BJ (cell line): ENCODE measurements around the gene FLCN. TPM values are rescaled to one million over a fixed set of nuclear protein-coding genes. Genes with fewer than 3 reads are reported as not detected.
"Not testable (repeated sequence)": the region's sequence is repeated elsewhere in the genome, so short reads cannot be mapped to it uniquely, and the experiment has no call there.

Source experiments
- CTCF ChIA-PET: fragments of 350-600 bp; formaldehyde crosslinking; extraction: SDS; loops from one replicate; lab custom pipeline; 2021; ENCODE audit warnings: antibody characterized with exemption, inconsistent platforms; lab: Yijun Ruan, JAX
- POLR2A ChIA-PET: fragments of 300-600 bp; sonication (Branson Sonifier 250); formaldehyde crosslinking; extraction: SDS; loops from one replicate; lab custom pipeline; 2021; ENCODE audit warnings: antibody characterized with exemption; lab: Charles Lee
- DNase-seq: peaks from one replicate; pipeline ENCODE4 v3.0.0-alpha.2; 2011; ENCODE audit warnings: low read depth
- H3K27me3 ChIP-seq: 2 replicates; pipeline ENCODE4 v1.6.0; 2011; ENCODE audit warnings: low read length; ENCODE audit not compliant: control insufficient read depth, insufficient read depth
- H3K36me3 ChIP-seq: 2 replicates; pipeline ENCODE4 v1.5.1; 2011; ENCODE audit warnings: low read length; ENCODE audit not compliant: control insufficient read depth, insufficient read depth
- H3K4me3 ChIP-seq: 2 replicates; pipeline ENCODE4 v1.5.1; 2011; ENCODE audit warnings: low read depth, mild to moderate bottlenecking, control low read depth, low read length
- polyA plus RNA-seq: library from polyadenylated mRNA; depleted of rRNA; stranded (reverse); fragments of >200 nt; gene quantifications from 2 replicates; pipeline ENCODE4 v1.2.3, GENCODE V29; 2011
- TF ChIP-seq, protein P1 (sequence below): IDR thresholded peaks from 2 replicates; pipeline ENCODE4 v1.5.1; 2011; ENCODE audit warnings: low read depth, mild to moderate bottlenecking, control low read depth, inconsistent platforms, low read length, moderate library complexity; ENCODE audit not compliant: insufficient read depth

Gene FLCN
- polyA plus RNA-seq, 1 experiment = 15.4 TPM

DNA sequence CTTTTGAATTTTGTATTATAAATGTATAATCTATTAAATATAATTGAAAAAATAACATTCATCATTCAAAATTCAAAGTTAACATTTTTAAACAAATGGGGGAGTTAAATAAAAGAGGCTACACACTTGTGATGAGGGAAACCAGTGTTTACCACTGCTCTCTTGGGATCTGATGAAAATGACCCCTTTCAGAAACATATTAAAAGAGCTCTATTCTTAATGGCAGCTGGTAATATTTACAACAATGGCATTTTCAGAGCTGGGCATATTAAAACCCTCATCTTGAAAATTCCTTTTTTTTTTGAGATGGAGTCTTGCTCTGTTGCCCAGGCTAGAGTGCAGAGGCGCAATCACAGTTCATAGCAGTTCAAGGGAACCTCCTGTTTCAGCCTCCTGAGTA, 19.3 kb upstream of the FLCN start:
- H3K27me3 ChIP-seq = no peaks in the 10 kb centered on the region
- no peak overlapping the region for H3K4me3 ChIP-seq
- CTCF ChIA-PET = interaction anchor here (0.7 kb wide), 1 partner anchor 15 kb away, joined by 4 read pairs; no protein-coding TSS in a partner anchor
- peaks cover 8% of the 10 kb centered on the region for H3K36me3 ChIP-seq
- TF ChIP-seq, protein P1, sequence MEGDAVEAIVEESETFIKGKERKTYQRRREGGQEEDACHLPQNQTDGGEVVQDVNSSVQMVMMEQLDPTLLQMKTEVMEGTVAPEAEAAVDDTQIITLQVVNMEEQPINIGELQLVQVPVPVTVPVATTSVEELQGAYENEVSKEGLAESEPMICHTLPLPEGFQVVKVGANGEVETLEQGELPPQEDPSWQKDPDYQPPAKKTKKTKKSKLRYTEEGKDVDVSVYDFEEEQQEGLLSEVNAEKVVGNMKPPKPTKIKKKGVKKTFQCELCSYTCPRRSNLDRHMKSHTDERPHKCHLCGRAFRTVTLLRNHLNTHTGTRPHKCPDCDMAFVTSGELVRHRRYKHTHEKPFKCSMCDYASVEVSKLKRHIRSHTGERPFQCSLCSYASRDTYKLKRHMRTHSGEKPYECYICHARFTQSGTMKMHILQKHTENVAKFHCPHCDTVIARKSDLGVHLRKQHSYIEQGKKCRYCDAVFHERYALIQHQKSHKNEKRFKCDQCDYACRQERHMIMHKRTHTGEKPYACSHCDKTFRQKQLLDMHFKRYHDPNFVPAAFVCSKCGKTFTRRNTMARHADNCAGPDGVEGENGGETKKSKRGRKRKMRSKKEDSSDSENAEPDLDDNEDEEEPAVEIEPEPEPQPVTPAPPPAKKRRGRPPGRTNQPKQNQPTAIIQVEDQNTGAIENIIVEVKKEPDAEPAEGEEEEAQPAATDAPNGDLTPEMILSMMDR = no peak
- POLR2A ChIA-PET = no interaction called here
- DNase-seq = no peak

GRCh38 chr17:17255689-17256088, 18.7 kb upstream of the FLCN start:
- DNase-seq, H3K4me3 ChIP-seq, POLR2A ChIA-PET, H3K27me3 ChIP-seq, H3K36me3 ChIP-seq, CTCF ChIA-PET: not testable (repeated sequence)

DNA sequence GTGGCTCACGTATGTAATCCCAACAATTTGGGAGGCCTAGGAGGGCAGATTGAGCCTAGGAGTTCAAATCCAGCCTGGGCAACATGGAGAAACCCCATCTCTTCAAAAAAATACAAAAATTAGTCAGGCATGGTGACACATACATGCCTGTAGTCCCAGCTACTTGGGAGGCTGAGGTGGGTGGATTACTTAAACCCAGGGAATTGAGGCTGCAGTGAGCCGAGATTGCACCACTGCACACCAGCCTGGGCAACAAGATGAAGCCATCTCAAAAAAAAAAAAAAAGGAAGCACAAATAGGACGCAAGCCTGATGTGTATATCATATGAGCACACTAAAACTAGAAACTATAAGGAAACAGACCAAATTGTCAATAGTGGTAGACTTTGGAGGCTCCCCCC, 17.1 kb upstream of the FLCN start:
- ChIA-PET CTCF (interaction anchor here (1.3 kb wide), 1 partner anchor 9 kb away, joined by 3 read pairs; no protein-coding TSS in a partner anchor), POLR2A (no interaction called here)
- Histone ChIP-seq H3K36me3 (peaks cover 6% of the 10 kb centered on the region), H3K27me3 (no peaks in the 10 kb centered on the region), H3K4me3 (no peak overlapping the region)
- TF ChIP-seq, protein P1 = no peak
- no peak for DNase-seq

DNA sequence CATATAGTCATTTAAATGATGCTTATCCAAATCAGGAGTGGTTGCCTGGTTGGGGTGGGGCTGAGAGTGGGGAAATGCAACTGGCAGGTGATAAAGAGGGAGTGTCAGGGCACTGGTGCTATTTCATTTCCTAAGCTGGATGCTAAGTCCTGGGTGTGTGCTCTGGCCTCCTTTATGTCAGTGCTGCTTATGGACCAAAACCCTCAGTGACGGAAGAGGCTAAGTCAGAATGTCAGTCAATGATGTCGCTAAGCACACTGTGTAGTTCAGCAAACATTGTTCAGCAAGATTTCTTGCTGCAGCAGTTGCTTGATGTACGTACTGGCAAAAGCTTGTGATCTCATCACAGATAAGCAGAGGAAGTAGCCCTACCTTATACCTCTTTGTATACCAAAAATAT, 16.4 kb upstream of the FLCN start:
- DNase-seq = no peak
- peaks cover 2% of the 10 kb centered on the region for H3K36me3 ChIP-seq
- no peak overlapping the region for H3K4me3 ChIP-seq
- ChIA-PET POLR2A (no interaction called here), CTCF (interaction anchor here (1.3 kb wide), 1 partner anchor 10 kb away, joined by 3 read pairs; no protein-coding TSS in a partner anchor)
- H3K27me3 ChIP-seq = no peaks in the 10 kb centered on the region
- TF ChIP-seq, protein P1 = no peak

DNA sequence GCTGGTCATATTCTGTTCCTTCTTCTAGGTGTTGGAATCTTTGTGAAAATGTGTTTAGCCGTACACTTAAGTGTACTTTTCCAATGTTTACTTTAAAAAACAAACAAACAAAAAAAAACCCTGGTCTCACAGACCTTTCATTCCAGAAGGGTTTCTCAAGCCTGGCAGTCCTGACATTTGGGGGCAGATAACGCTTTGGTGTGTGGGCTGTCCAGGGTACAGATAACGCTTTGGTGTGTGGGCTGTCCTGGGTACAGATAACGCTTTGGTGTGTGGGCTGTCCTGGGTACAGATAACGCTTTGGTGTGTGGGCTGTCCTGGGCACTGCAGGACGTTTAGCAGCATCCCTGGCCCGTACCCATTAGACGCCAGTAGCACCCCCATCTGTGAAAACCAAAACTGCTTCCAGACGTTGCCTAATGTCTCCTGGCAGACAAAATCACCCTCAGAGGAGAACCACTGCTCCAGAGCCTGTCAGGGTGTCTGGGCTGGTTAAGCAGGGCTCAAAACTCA, 15.2 kb upstream of the FLCN start:
- POLR2A ChIA-PET = no interaction called here
- DNase-seq = no peak
- peaks cover 4% of the 10 kb centered on the region for H3K36me3 ChIP-seq
- no peak overlapping the region for H3K4me3 ChIP-seq
- CTCF ChIA-PET = interaction anchor here (1.1 kb wide), 1 partner anchor 18 kb away, joined by 3 read pairs; no protein-coding TSS in a partner anchor
- TF ChIP-seq, protein P1 = no peak
- H3K27me3 ChIP-seq = no peaks in the 10 kb centered on the region

DNA sequence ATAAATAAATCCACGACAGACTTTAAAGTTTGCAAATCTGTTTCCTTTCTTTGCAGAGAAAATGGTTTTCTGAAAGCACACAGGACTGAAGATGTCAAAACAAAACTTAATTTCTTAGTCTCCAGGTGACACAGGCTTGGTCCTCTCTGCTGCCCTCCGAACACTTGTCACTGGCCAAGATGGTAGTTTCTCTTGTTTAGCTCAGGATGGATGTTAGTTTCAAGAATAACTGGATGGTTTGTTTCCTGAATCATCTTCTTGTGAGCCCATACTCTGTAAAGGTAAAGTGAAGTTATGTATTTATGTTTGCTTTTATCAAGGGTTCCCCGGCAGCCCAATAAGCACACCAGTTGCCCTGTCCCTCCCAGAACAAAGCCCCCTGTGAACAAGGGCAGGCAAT, 9.9 kb upstream of the FLCN start:
- CTCF ChIA-PET = interaction anchor here (1.0 to 1.4 kb wide), 2 partner anchors 15 to 21 kb away, joined by 3 read pairs; no protein-coding TSS in a partner anchor
- TF ChIP-seq, protein P1 = no peak
- Histone ChIP-seq H3K36me3 (peaks cover 2% of the 10 kb centered on the region), H3K27me3 (no peaks in the 10 kb centered on the region), H3K4me3 (no peak overlapping the region)
- POLR2A ChIA-PET = no interaction called here
- DNase-seq = no peak
